Measurements from ENCODE around the gene SORCS2.

DNA sequence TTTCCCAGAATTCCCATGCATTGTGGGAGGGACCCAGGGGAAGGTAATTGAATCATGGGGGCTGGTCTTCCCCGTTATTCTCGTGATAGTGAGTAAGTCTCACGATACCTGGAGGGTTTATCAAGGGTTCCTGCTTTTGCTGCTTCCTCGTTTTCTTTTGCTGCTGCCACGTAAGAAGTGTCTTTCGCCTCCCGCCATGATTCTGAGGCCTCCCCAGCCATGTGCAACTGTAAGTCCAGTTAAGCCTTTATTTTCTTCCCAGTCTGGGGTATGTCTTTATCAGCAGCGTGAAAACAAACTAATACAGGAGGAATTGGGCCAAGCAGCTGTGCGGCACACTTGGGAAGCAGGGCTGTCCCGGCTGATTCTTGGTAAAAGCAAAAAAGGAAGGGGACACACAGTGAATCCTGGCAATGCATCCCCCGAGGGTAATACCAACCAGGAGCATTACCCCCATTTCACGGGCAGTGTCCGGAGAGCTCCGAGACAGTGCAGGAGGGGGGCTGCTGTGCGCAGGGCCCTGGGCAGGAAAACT lies 561.7 kb downstream of the SORCS2 start:
- TF ChIP-seq POLR2A (IDR thresholded peaks at IDR 0.05): no peak
- TF ChIP-seq, protein P1, sequence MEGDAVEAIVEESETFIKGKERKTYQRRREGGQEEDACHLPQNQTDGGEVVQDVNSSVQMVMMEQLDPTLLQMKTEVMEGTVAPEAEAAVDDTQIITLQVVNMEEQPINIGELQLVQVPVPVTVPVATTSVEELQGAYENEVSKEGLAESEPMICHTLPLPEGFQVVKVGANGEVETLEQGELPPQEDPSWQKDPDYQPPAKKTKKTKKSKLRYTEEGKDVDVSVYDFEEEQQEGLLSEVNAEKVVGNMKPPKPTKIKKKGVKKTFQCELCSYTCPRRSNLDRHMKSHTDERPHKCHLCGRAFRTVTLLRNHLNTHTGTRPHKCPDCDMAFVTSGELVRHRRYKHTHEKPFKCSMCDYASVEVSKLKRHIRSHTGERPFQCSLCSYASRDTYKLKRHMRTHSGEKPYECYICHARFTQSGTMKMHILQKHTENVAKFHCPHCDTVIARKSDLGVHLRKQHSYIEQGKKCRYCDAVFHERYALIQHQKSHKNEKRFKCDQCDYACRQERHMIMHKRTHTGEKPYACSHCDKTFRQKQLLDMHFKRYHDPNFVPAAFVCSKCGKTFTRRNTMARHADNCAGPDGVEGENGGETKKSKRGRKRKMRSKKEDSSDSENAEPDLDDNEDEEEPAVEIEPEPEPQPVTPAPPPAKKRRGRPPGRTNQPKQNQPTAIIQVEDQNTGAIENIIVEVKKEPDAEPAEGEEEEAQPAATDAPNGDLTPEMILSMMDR (IDR thresholded peaks at IDR 0.05): no peak

Measured in Peyer's patch (tissue), 4 donors.